Endothelial cell (in vitro differentiated cells): Measurements from ENCODE around the gene GJC1. TPM values are rescaled to one million over a fixed set of nuclear protein-coding genes. Genes with fewer than 3 reads are reported as not detected.
A peak's percentile ranks its signal among the peaks of the same experiment; 100 is the strongest.

Experiments
- DNase-seq: peaks from one replicate; pipeline ENCODE4 v3.0.0; 2021; ENCODE audit warnings: low spot score
- H3K27ac Mint-ChIP-seq: one replicate; pipeline ENCODE4 v1.8.0; 2021; ENCODE audit warnings: mixed read lengths, inconsistent platforms; ENCODE audit not compliant: unreplicated experiment
- H3K27me3 Mint-ChIP-seq: one replicate; pipeline ENCODE4 v1.8.0; 2021; ENCODE audit warnings: mild to moderate bottlenecking, moderate library complexity, mixed read lengths, inconsistent platforms; ENCODE audit not compliant: unreplicated experiment
- H3K36me3 Mint-ChIP-seq: one replicate; pipeline ENCODE4 v1.8.0; 2021; ENCODE audit warnings: mild to moderate bottlenecking, low read depth, mixed read lengths, inconsistent platforms; ENCODE audit not compliant: unreplicated experiment
- H3K4me1 Mint-ChIP-seq: one replicate; pipeline ENCODE4 v1.8.0; 2021; ENCODE audit warnings: mild to moderate bottlenecking, mixed read lengths, inconsistent platforms; ENCODE audit not compliant: unreplicated experiment
- H3K4me3 Mint-ChIP-seq: one replicate; pipeline ENCODE4 v1.8.0; 2021; ENCODE audit warnings: mild to moderate bottlenecking, mixed read lengths, inconsistent platforms; ENCODE audit not compliant: unreplicated experiment
- H3K9me3 Mint-ChIP-seq: one replicate; pipeline ENCODE4 v1.8.0; 2021; ENCODE audit warnings: mixed read lengths, inconsistent platforms; ENCODE audit not compliant: unreplicated experiment
- total RNA-seq: library from RNA; stranded (reverse); fragmentation: NEBNext Ultra II Directional; extraction: Animal tissue kit (Norgen Biotek cat#: 25700); gene quantifications from one replicate; pipeline ENCODE4 v1.2.1, GENCODE V29; 2021; ENCODE audit not compliant: unreplicated experiment
- TF ChIP-seq, protein P1 (sequence below): fragments of 200-600 bp; sonication (generic); IDR thresholded peaks from one replicate; pipeline ENCODE4 v1.5.0; 2021; ENCODE audit warnings: antibody characterized with exemption; ENCODE audit not compliant: unreplicated experiment

Gene GJC1
- total RNA-seq, 1 donor from 2014 or later, result 36.5 TPM

DNA sequence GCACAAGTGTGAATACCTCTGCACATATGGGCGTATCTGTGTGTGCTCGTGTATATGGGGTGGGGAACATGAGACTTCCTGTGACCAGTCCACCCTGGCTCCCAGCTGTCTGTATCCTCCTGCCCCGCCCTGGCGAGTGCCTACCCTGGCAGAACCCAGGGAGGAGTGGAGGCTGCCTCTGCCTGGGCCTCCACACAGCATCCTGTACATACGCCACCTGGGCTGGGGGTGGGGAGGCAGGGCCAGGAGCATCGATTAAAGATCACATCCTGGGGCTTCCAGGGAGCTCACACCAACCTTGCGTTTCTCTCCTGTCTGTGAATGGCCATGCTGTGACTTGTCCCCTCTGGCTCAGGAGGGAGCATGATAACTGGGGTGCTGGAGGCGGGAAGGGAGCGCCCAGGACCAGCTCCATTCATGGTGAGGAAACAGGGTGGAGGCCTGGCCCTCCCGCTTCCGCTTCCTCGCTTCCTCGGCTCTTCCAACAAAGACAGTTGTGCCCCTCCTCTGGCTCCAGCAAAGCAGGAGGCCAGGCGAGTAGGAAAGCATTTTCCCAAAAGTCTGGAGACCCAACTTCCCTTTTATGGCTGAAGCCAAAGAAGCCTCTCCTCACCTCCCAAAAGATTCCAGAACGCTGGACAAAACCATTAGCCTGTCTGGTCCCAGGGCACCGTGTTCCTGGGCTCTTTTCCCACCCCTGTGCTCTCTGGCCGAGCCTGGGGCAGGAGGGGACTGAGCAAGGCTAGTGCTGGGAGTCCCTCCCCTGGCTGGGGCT, 48.3 kb downstream of the GJC1 start:
- H3K4me1 Mint-ChIP-seq, result peaks cover 18% of the 10 kb centered on the region
- TF ChIP-seq, protein P1, sequence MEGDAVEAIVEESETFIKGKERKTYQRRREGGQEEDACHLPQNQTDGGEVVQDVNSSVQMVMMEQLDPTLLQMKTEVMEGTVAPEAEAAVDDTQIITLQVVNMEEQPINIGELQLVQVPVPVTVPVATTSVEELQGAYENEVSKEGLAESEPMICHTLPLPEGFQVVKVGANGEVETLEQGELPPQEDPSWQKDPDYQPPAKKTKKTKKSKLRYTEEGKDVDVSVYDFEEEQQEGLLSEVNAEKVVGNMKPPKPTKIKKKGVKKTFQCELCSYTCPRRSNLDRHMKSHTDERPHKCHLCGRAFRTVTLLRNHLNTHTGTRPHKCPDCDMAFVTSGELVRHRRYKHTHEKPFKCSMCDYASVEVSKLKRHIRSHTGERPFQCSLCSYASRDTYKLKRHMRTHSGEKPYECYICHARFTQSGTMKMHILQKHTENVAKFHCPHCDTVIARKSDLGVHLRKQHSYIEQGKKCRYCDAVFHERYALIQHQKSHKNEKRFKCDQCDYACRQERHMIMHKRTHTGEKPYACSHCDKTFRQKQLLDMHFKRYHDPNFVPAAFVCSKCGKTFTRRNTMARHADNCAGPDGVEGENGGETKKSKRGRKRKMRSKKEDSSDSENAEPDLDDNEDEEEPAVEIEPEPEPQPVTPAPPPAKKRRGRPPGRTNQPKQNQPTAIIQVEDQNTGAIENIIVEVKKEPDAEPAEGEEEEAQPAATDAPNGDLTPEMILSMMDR, result no peak
- no peak for DNase-seq
- no peaks in the 10 kb centered on the region for H3K9me3 Mint-ChIP-seq
- no peak overlapping the region for H3K4me3 Mint-ChIP-seq
- H3K27me3 Mint-ChIP-seq, result peaks cover 12% of the 10 kb centered on the region
- H3K27ac Mint-ChIP-seq, result peak overlapping the region; percentile 30
- H3K36me3 Mint-ChIP-seq, result no peaks in the 10 kb centered on the region

DNA sequence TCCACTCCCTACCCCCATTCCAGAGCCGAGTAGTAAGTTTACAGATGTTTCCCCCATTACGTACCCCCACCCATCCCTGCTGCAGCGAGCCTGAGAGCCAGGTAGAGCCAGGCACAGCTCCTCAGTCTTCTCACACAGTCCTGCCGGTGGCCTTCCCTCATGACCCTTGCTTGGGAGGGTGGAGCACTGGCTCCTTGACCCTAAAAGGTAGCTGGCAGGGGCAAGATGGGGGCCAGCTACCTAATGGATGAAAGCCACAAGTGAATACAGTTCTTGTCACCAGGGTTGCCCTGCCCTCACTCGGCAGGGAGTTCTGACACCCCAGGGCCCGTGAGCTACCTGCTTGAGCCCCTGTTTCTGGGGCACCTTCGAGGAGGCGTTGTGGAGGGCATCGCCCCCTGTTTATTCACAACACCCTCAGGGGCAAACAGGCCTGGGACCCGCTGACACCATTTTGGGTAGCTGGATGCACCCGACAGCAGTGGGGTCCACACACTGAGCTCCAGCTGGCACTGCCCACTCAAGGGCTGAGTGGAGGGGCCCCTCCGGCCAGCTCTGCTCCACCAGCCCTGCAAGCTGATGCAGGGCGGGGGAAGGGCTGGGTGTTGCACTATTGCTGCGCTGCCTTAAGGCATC, 49.1 kb downstream of the GJC1 start:
- TF ChIP-seq, protein P1, result no peak
- Mint-ChIP-seq H3K27ac (no peak overlapping the region), H3K36me3 (no peaks in the 10 kb centered on the region), H3K9me3 (no peaks in the 10 kb centered on the region), H3K4me1 (peaks cover 18% of the 10 kb centered on the region), H3K27me3 (peaks cover 14% of the 10 kb centered on the region), H3K4me3 (no peak overlapping the region)
- DNase-seq, result no peak

DNA sequence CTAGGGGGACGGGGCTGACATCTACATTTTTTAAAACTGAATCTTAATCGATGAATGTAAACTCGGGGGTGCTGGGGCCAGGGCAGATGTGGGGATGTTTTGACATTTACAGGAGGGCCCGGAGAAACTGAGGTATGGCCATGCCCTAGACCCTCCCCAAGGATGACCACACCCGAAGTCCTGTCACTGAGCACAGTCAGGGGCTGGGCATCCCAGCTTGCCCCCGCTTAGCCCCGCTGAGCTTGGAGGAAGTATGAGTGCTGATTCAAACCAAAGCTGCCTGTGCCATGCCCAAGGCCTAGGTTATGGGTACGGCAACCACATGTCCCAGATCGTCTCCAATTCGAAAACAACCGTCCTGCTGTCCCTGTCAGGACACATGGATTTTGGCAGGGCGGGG, 49.9 kb downstream of the GJC1 start:
- TF ChIP-seq, protein P1, result no peak
- H3K27me3 Mint-ChIP-seq, result peaks cover 14% of the 10 kb centered on the region
- peaks cover 18% of the 10 kb centered on the region for H3K4me1 Mint-ChIP-seq
- H3K4me3 Mint-ChIP-seq, result no peak overlapping the region
- no peaks in the 10 kb centered on the region for H3K9me3 Mint-ChIP-seq
- H3K36me3 Mint-ChIP-seq, result no peaks in the 10 kb centered on the region
- no peak overlapping the region for H3K27ac Mint-ChIP-seq
- DNase-seq, result no peak

DNA sequence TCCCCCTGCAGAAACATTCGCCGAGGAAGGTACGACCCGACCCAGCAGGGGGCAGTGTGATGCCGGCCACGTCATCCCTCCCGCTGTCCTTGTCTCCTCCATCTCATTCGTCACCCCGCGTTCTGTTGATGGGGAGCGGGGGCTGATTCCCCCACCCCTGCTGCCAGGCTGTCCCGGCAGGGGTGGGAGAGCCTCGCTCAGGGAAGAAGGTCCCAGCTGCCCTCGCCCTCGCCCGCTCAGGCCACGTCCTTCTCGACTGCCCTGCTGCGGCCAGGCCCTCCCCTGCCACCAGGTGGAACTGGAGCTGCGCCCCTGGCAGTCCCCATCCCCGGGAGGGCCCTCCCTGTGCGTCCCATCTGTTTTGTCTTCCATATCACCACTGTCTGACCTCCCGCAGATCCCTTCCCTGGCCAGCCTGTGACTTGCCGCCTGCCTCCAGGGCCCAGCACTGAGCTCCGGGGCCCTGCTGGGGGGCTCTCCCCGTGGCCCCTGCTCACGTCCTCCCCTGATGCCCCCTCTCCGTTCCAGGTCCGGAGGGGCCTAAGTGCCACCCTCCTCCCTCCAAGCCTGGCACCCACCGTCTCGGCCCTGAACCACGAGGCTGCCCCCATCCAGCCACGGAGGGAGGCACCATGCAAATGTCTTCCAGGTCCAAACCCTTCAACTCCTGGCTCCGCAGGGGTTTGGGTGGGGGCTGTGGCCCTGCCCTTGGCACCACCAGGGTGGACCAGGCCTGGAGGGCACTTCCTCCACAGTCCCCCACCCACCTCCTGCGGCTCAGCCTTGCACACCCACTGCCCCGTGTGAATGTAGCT, 50.7 kb downstream of the GJC1 start:
- no peak overlapping the region for H3K4me3 Mint-ChIP-seq
- H3K27ac Mint-ChIP-seq, result no peak overlapping the region
- H3K27me3 Mint-ChIP-seq, result peaks cover 14% of the 10 kb centered on the region
- peak; percentile 81 for DNase-seq
- TF ChIP-seq, protein P1, result peak; percentile 87
- no peaks in the 10 kb centered on the region for H3K36me3 Mint-ChIP-seq
- peaks cover 18% of the 10 kb centered on the region for H3K4me1 Mint-ChIP-seq
- no peaks in the 10 kb centered on the region for H3K9me3 Mint-ChIP-seq
